RCC 7860 (cell line): ENCODE measurements around the gene NCAM1.
"Not testable (repeated sequence)": the region's sequence is repeated elsewhere in the genome, so short reads cannot be mapped to it uniquely, and the experiment has no call there.

Experiments used
- DNase-seq: peaks from one replicate; pipeline ENCODE4 v3.0.0-alpha.2; 2015; ENCODE audit warnings: low spot score
- FAIRE-seq: peaks from 2 replicates; lab custom pipeline; 2012; peaks lifted over from hg19 to GRCh38; lab: Jason Lieb, UNC

NCAM1 gene

GRCh38 chr11:112961146-112961668 is at the start of gene NCAM1:
Gene NCAM1 (plus strand): TSS chr11:112961420.
- DNase-seq (peak; percentile 71), FAIRE-seq (peak; percentile 35)

- DNase-seq (no peak), FAIRE-seq (no peak)
Measured at GRCh38 chr11:112922606-112923005, 38.6 kb upstream of the NCAM1 start.

DNA sequence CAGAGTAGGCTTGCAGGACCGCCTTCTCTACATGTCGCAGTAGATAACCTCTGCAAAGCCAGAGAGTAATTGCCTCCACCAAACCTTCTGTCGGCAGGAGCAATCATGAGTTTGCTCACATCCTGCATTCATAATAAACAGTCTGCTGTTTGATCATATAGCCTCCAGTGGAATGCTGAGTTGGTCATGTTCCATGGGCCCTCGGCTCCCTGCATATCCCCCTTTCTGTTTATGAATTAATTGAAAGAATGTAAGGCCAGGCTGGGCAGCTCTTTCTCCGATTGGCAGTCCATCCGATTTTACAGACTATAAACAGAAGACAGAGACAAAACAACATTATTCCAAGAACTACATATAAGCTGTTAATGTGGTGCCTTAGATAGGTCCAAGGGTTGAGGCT is 36.4 kb upstream of the NCAM1 start:
- not testable (repeated sequence) for FAIRE-seq, DNase-seq

GRCh38 chr11:112925516-112926310 is 35.5 kb upstream of the NCAM1 start:
- DNase-seq: no peak
- FAIRE-seq: no peak

DNA sequence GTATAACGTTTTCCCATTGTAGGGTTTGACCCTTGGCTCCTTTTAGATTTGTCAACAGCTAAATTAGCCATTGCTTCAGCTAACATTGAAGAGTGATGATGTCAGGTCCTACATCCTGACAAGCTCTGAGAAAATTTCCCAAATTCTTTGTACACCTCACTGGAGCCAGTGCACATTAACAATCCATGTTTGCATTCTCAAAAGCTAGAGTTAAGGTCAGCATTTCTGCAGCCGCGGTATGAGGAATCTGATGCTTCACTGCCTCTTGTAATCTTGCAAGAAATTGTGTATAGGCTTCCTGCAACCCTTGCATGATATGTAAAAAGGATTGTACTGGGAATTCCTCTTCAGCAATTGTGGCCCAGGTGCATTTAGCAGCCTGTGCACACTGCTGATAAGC is 33.1 kb upstream of the NCAM1 start:
- peak; percentile 91 for FAIRE-seq
- peak; percentile 81 for DNase-seq

DNA sequence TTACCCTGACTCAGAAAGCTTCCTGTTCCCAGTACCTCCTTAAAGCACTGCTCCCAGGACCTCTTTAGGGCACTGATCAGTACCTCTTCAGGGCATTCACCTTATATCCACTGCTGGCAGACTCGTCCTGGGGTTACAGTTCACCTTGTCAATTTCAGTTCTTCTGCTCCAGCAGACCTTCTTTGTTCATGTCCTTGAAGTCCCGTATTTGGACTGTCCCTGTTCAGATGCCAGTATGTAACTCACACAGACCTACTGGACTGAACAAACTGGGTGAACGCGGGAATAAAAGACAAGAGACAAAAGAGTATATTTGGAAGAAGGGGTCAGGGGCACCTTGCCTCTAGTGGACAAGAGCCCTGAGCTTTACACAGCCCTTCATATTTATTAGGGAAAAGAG is 31.8 kb upstream of the NCAM1 start:
- no peak for FAIRE-seq
- DNase-seq: no peak

DNA sequence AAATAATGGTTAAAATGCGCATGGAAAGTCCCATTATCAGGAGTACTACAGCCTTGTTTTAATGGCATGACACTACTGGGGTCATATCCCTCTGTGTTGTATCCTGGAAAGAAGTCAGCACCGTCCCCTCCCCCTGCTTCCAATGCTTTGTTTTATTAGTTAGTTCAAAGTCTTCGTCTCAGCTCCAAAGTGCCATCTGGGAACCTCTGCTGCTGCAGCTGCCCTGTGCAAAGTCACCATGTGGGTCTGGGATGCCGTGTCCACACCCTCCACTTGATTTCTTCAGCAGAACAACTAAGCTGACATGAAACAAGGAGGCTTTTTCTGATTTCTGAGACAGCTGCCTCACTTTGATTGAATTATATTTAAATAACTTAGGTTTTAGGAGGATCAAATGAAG is 29.5 kb upstream of the NCAM1 start:
- no peak for FAIRE-seq
- DNase-seq: no peak

DNA sequence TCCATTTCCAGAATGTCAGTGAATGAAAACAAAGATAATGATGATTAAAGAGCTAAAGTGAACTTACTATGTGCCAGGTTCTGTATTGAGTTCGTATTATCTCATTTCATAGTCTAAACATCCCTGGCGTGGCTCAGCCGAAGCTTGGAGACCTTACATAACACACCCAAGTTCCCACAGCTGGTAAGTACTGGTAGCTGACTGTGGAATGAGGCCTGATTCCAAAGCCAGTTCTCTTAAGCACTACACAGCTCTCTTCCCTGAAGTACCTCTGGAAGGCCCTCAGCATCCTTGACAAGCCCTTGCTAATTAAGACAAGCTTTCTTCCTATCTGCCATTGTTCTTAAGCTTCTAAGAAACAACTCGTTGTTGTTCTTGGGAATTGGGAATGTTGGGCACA is 28.6 kb upstream of the NCAM1 start:
- FAIRE-seq (no peak), DNase-seq (no peak)

DNA sequence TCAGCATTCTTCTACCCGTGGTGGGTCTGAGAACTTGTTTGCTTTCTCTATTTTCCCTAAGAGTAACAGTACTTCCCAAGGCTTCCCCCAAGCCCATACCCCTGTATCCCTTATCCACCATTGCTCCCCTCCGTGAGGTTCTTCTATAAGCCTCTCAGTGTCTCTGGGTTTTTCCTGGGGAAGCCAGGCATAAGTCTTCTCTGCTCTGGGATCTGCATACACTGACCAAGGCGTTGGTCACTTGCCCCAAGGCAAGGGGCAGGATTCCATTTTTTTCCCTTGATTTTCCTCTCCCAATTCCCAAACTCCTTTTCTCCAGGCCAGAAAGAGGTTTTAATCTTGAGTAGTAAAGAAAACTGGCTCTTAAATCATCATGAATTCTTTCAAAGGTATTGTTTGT is 27.2 kb upstream of the NCAM1 start:
- DNase-seq (no peak), FAIRE-seq (no peak)

DNA sequence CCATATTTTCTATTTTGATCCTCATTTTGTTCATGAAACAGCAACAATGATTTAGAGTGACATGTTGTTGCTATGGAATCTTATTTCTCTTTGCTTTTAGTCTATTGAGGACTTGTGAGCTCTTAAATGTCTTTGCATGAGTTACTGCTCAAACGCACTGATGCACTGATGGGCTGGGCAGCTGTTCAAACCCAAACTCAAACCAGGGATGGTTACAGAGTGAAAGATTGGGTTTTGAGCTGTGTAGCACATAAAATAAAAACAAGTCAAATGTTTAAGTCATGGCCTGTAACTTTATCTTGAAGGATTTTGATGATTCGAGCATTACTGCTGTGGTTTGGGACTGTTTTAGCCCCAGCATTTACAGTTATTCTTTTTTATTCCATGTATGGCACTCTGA is 20.1 kb upstream of the NCAM1 start:
- FAIRE-seq: no peak

GRCh38 chr11:112942966-112943643 is 18.1 kb upstream of the NCAM1 start:
- FAIRE-seq: no peak
- DNase-seq: no peak

More for the DNA sequence above, 20.1 kb upstream of the NCAM1 start:
- no peak for DNase-seq

DNA sequence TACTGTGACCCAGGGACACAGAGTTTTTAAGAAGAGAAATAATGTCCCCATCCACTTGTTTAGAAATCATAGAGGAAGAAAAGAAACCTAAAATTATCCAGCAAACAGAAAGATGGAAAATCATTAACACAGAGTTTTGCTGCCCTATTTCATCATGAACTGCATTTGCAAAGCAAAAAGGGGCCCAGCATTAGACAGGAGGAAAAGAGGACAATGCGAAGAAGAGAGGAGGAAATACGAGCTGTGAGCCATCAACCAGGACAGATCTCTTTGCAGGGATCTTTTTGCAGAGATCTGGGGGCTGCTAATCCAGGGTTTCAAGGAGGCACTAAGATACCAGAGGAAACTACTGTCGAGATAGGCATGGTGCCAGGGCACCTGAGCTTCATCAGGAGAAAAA is 14.4 kb upstream of the NCAM1 start:
- FAIRE-seq (no peak), DNase-seq (no peak)

GRCh38 chr11:112949781-112950575 is 11.2 kb upstream of the NCAM1 start:
- DNase-seq: no peak
- no peak for FAIRE-seq

GRCh38 chr11:112958670-112959069 is 2.5 kb upstream of the NCAM1 start:
- FAIRE-seq (peak; percentile 61), DNase-seq (peak; percentile 76)

- FAIRE-seq (no peak), DNase-seq (no peak)
Measured at GRCh38 chr11:112961751-112962578, 745 bp downstream of the NCAM1 start.

DNA sequence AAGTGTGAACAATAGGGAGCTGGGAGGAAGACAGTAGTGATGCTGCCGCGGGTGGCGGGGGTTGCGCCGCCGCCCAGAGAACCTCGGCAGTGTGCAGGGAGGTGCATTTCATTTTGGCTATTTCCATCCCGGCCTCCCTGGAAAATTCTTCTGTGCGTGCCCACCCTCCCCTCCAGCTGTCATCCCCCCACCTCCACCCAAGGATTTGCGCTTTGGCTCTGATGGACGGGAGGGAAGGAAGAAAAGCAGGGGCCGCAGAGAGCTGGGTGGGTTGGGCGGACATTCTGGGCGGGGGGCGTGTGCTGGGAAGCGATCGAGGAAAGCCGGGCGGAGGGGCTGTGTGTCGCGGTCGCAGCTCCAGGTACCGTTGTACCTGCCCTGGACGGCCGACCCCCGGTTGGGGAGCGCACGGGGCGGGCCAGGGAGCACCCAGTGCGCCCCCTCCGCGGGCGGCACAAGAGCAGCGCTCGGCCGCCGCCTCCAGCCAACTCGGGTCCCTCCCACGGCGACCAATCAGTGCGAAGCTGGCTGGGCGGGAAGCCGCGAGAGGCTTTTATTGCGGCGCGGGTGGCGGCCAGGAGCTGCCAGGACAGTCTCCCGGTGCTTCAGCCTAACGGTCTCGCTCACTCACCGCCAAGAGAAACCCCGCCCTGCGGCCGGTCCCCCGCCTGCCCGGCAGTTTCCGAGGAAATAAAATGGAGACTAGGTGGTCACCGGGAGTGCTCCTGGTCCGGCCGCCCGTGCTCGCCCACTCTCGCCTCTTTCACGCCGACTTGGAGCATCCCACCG is 1.6 kb downstream of the NCAM1 start:
- no peak for FAIRE-seq

GRCh38 chr11:112963368-112963955 is 2.2 kb downstream of the NCAM1 start:
- FAIRE-seq: no peak
- DNase-seq: no peak

More for the DNA sequence above, 1.6 kb downstream of the NCAM1 start:
- peak; percentile 75 for DNase-seq

DNA sequence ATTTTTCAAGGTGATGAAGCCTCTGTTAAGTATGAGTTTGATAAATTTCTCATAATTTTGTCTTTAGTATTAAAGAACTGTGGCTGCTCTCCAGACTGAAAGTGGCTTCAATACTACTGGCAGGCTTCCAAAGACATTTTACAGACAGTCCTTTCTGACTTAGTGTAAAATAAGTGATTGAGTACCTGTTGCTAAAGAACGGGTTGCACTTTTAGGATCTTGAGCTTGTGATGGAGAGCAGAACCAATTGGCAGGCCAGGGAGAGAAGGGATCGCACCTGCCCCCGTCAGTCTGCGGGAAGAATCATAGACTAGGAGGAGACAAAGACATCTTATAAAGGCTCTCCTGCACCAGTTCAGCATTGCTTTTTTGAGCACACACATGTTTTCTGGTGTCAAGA is 4.4 kb downstream of the NCAM1 start:
- DNase-seq (no peak), FAIRE-seq (no peak)

GRCh38 chr11:112966561-112966960 is 5.3 kb downstream of the NCAM1 start:
- DNase-seq: no peak
- no peak for FAIRE-seq
